ENCODE results near the gene NTM. TPM values are rescaled to one million over a fixed set of nuclear protein-coding genes. Genes with fewer than 3 reads are reported as not detected.

The NTM gene
- total RNA-seq, 8 experiments from 2014 or later: 0.80 to 169 (median 18.6) TPM

- H3K4me1 ChIP-seq (replicated peaks in 1 of 2): peaks cover 9 to 25% of the 10 kb centered on the region in 2 donors
- in situ Hi-C loops (cut with MboI; ENCODE audit: low pct_unique_long_range_greater_than_20kb in 2 of 9, low sequenced_read_pairs in 9 of 9, unreplicated experiment in 9 of 9): no loop called here
- H3K27ac ChIP-seq: peak overlapping the region; percentile 17 to 30
- peak in 2 of 8 experiments; percentile 38 to 57 for ATAC-seq (replicated peaks in 6 of 8)
- WGBS, 10 experiments: 55 to 100% (median 82%) methylated on average over 1 to 8 of the region's 17 CpGs; no CpG with 5 or more reads in 1 of the 10 experiments
- H3K4me3 ChIP-seq: no peak overlapping the region
These were observed 886.3 kb downstream of the NTM start for GRCh38 chr11:132256528-132257279.

GRCh38 chr11:132257871-132258270 is 887.5 kb downstream of the NTM start:
- Histone ChIP-seq H3K4me1 (replicated peaks in 1 of 2) (peaks cover 9 to 25% of the 10 kb centered on the region in 2 donors), H3K27ac (no peak overlapping the region), H3K4me3 (no peak overlapping the region)
- ATAC-seq (replicated peaks in 6 of 8): no peak
- in situ Hi-C loops (cut with MboI; ENCODE audit: low pct_unique_long_range_greater_than_20kb in 2 of 9, low sequenced_read_pairs in 9 of 9, unreplicated experiment in 9 of 9): no loop called here
- WGBS, 10 experiments: 40 to 87% (median 80%) methylated on average over 1 to 5 of the region's 5 CpGs; no CpG with 5 or more reads in 3 of the 10 experiments

- WGBS, 10 experiments: 0 to 100% (median 92%) methylated on average over 1 of the region's 1 CpG; no CpG with 5 or more reads in 3 of the 10 experiments
These were observed 888.5 kb downstream of the NTM start for GRCh38 chr11:132258875-132259274.

GRCh38 chr11:132260636-132261035 is 890.2 kb downstream of the NTM start:
- Histone ChIP-seq H3K27ac (no peak overlapping the region), H3K4me3 (no peak overlapping the region), H3K4me1 (replicated peaks in 1 of 2) (peaks cover 9 to 19% of the 10 kb centered on the region in 2 donors)
- in situ Hi-C loops (cut with MboI; ENCODE audit: low pct_unique_long_range_greater_than_20kb in 2 of 9, low sequenced_read_pairs in 9 of 9, unreplicated experiment in 9 of 9): no loop called here
- ATAC-seq (replicated peaks in 6 of 8): no peak
- 33 to 100% (median 90%) methylated on average over 1 to 4 of the region's 7 CpGs; no CpG with 5 or more reads in 1 of the 10 experiments for WGBS, 10 experiments

More at GRCh38 chr11:132258875-132259274, 888.5 kb downstream of the NTM start:
- in situ Hi-C loops (cut with MboI; ENCODE audit: low pct_unique_long_range_greater_than_20kb in 2 of 9, low sequenced_read_pairs in 9 of 9, unreplicated experiment in 9 of 9): no loop called here
- Histone ChIP-seq H3K4me1 (replicated peaks in 1 of 2) (peaks cover 9 to 25% of the 10 kb centered on the region in 2 donors), H3K4me3 (no peak overlapping the region), H3K27ac (no peak overlapping the region)
- no peak for ATAC-seq (replicated peaks in 6 of 8)

GRCh38 chr11:132263241-132263640 is 892.8 kb downstream of the NTM start:
- Histone ChIP-seq H3K4me3 (no peak overlapping the region), H3K27ac (no peak overlapping the region), H3K4me1 (replicated peaks in 1 of 2) (peaks cover 0 to 13% of the 10 kb centered on the region in 2 donors)
- in situ Hi-C loops (cut with MboI; ENCODE audit: low pct_unique_long_range_greater_than_20kb in 2 of 9, low sequenced_read_pairs in 9 of 9, unreplicated experiment in 9 of 9): no loop called here
- ATAC-seq (replicated peaks in 6 of 8): no peak
- 5 to 95% (median 57%) methylated on average over 3 to 5 of the region's 5 CpGs; no CpG with 5 or more reads in 1 of the 10 experiments for WGBS, 10 experiments

GRCh38 chr11:132263875-132264274 is 893.5 kb downstream of the NTM start:
- H3K4me1 ChIP-seq (replicated peaks in 1 of 2): peaks cover 0 to 13% of the 10 kb centered on the region in 2 donors
- no peak overlapping the region for H3K4me3 ChIP-seq
- 67 to 100% (median 90%) methylated on average over 1 to 4 of the region's 4 CpGs for WGBS, 10 experiments
- no peak for ATAC-seq (replicated peaks in 6 of 8)
- H3K27ac ChIP-seq: no peak overlapping the region
- in situ Hi-C loops (cut with MboI; ENCODE audit: low pct_unique_long_range_greater_than_20kb in 2 of 9, low sequenced_read_pairs in 9 of 9, unreplicated experiment in 9 of 9): no loop called here

- Histone ChIP-seq H3K4me3 (no peak overlapping the region), H3K27ac (no peak overlapping the region), H3K4me1 (replicated peaks in 1 of 2) (peaks cover 0 to 13% of the 10 kb centered on the region in 2 donors)
- in situ Hi-C loops (cut with MboI; ENCODE audit: low pct_unique_long_range_greater_than_20kb in 2 of 9, low sequenced_read_pairs in 9 of 9, unreplicated experiment in 9 of 9): no loop called here
- no peak for ATAC-seq (replicated peaks in 6 of 8)
- WGBS, 10 experiments: 83 to 100% (median 89%) methylated on average over 1 of the region's 1 CpG; no CpG with 5 or more reads in 6 of the 10 experiments
These were observed 894.2 kb downstream of the NTM start for GRCh38 chr11:132264616-132265015.

- peak in 5 of 8 experiments; percentile 37 to 85 (median 83) for ATAC-seq (replicated peaks in 6 of 8)
- WGBS, 10 experiments: 0 to 96% (median 77%) methylated on average over 1 to 6 of the region's 6 CpGs
- H3K4me1 ChIP-seq (replicated peaks in 1 of 2): peaks cover 7 to 22% of the 10 kb centered on the region in 2 donors
- H3K4me3 ChIP-seq: no peak overlapping the region
- in situ Hi-C loops (cut with MboI; ENCODE audit: low pct_unique_long_range_greater_than_20kb in 2 of 9, low sequenced_read_pairs in 9 of 9, unreplicated experiment in 9 of 9): no loop called here
- H3K27ac ChIP-seq: no peak overlapping the region
These were observed 908.6 kb downstream of the NTM start for GRCh38 chr11:132278801-132279574.

- in situ Hi-C loops (cut with MboI; ENCODE audit: low pct_unique_long_range_greater_than_20kb in 2 of 9, low sequenced_read_pairs in 9 of 9, unreplicated experiment in 9 of 9): no loop called here
- Histone ChIP-seq H3K4me1 (replicated peaks in 1 of 2) (peaks cover 12 to 39% of the 10 kb centered on the region in 2 donors), H3K4me3 (no peak overlapping the region), H3K27ac (no peak overlapping the region)
- ATAC-seq (replicated peaks in 6 of 8): no peak
- WGBS, 10 experiments: 0 to 100% (median 50%) methylated on average over 1 to 4 of the region's 4 CpGs; no CpG with 5 or more reads in 3 of the 10 experiments
These were observed 913.6 kb downstream of the NTM start for GRCh38 chr11:132284048-132284447.

- Histone ChIP-seq H3K4me3 (no peak overlapping the region), H3K27ac (no peak overlapping the region), H3K4me1 (replicated peaks in 1 of 2) (peaks cover 12 to 39% of the 10 kb centered on the region in 2 donors)
- WGBS, 10 experiments: 80 to 96% (median 90%) methylated on average over 1 to 4 of the region's 11 CpGs; no CpG with 5 or more reads in 7 of the 10 experiments
- no peak for ATAC-seq (replicated peaks in 6 of 8)
- in situ Hi-C loops (cut with MboI; ENCODE audit: low pct_unique_long_range_greater_than_20kb in 2 of 9, low sequenced_read_pairs in 9 of 9, unreplicated experiment in 9 of 9): no loop called here
These were observed 914.2 kb downstream of the NTM start for GRCh38 chr11:132284611-132285010.

GRCh38 chr11:132285631-132286030 is 915.2 kb downstream of the NTM start:
- WGBS, 10 experiments: 30 to 92% (median 73%) methylated on average over 2 to 4 of the region's 4 CpGs; no CpG with 5 or more reads in 3 of the 10 experiments
- in situ Hi-C loops (cut with MboI; ENCODE audit: low pct_unique_long_range_greater_than_20kb in 2 of 9, low sequenced_read_pairs in 9 of 9, unreplicated experiment in 9 of 9): no loop called here
- no peak overlapping the region for H3K27ac ChIP-seq

GRCh38 chr11:132286106-132286505 is 915.7 kb downstream of the NTM start:
- no peak for ATAC-seq (replicated peaks in 6 of 8)
- H3K27ac ChIP-seq: no peak overlapping the region
- WGBS, 10 experiments: 31 to 100% (median 80%) methylated on average over 1 to 3 of the region's 3 CpGs; no CpG with 5 or more reads in 1 of the 10 experiments
- H3K4me1 ChIP-seq (replicated peaks in 1 of 2): peaks cover 12 to 37% of the 10 kb centered on the region in 2 donors
- no peak overlapping the region for H3K4me3 ChIP-seq
- in situ Hi-C loops (cut with MboI; ENCODE audit: low pct_unique_long_range_greater_than_20kb in 2 of 9, low sequenced_read_pairs in 9 of 9, unreplicated experiment in 9 of 9): no loop called here

More at GRCh38 chr11:132285631-132286030, 915.2 kb downstream of the NTM start:
- H3K4me3 ChIP-seq: no peak overlapping the region
- peaks cover 12 to 39% of the 10 kb centered on the region in 2 donors for H3K4me1 ChIP-seq (replicated peaks in 1 of 2)
- peak in 4 of 8 experiments; percentile 55 to 67 (median 66) for ATAC-seq (replicated peaks in 6 of 8)

GRCh38 chr11:132288036-132288435 is 917.6 kb downstream of the NTM start:
- in situ Hi-C loops (cut with MboI; ENCODE audit: low pct_unique_long_range_greater_than_20kb in 2 of 9, low sequenced_read_pairs in 9 of 9, unreplicated experiment in 9 of 9): no loop called here
- peaks cover 7 to 21% of the 10 kb centered on the region in 2 donors for H3K4me1 ChIP-seq (replicated peaks in 1 of 2)
- no peak for ATAC-seq (replicated peaks in 6 of 8)
- no peak overlapping the region for H3K4me3 ChIP-seq
- H3K27ac ChIP-seq: no peak overlapping the region
- WGBS, 10 experiments: 47 to 100% (median 83%) methylated on average over 1 to 3 of the region's 3 CpGs
